T1000 (cell line): ENCODE data around the gene ITPK1.
"Not testable (repeated sequence)": the region's sequence is repeated elsewhere in the genome, so short reads cannot be mapped to it uniquely, and the experiment has no call there.

ENCODE experiments used
- DNase-seq: peaks from one replicate; lab custom pipeline; 2025; ENCODE audit warnings: mixed read lengths; lab: John Stamatoyannopoulos, UW

The ITPK1 gene

GRCh38 chr14:93131257-93131820 is 15.6 kb upstream of the ITPK1 start:
- not testable (repeated sequence) for DNase-seq

GRCh38 chr14:93128725-93129459 is 13.2 kb upstream of the ITPK1 start:
- DNase-seq, result no peak

DNA sequence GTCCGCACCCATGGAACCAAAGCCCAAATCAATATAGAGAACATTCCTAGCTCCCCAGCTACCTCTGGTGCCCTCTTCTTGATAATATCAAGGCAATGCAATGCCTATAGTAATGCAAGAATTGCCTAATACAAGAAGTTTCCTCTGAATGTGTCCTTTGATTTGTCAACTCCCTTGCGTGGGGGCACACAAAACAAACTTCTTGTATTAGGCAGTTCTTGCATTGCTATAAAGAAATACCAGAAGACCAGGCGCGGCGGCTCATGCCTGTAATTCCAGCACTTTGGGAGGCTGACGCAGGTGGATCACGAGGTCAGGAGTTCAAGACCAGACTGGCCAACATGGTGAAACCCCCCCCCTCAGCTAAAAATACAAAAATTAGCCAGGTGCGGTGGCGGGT is 10.4 kb upstream of the ITPK1 start:
- DNase-seq, result no peak

DNA sequence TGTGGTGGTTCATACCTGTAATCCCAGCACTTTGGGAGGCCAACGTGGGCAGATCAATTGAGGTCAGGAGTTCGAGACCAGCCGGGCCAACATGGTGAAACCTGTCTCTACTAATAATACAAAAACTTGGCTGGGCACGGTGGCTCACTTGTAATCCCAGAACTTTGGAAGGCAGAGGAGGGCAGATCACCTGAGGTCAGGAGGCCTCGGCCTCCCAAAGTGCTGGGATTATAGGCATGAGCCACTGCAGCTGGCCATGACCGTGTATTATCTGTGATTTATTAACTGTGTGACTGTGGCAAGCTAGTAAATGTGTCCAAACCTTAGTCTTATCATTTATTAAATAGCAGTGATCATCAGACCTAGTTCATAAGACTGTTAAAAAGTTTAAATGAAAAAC is 7.1 kb upstream of the ITPK1 start:
- DNase-seq, result no peak

DNA sequence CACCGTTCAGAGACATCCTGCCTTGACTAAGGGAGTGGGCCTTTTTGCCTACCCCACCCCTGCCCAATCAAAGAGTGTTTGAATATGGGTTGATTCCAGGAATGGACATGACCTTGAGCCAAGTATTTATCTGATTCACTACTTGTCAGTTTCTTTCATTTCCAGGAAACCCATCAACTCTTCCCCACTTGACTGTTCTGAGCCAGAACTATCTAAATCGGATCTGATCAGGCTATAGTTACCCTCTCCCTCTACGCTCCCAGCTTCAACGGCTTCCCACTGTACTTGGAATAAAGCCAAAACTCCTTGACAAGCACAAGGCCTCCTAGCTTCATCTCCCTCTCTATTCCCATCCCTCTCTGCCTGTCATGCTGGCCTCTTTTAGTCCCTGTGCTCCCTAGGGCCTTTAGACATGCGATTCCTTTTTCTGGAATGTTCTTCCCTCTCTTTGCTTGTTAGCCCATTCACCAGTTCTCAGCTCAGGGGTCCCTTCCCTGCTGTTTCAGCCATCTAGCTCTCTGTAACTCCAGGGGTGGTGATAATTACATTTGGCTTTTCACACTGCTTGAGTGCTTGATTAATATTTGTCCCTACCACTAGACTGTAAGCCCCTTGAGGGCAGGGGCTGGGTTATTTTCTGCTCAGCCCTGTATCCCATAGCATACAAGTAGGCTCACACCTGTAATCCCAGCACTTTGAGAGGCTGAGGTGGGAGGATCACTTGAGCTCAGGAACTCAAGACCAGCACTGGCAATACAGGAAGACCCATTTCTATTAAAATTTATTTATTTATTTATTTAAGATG is 5.5 kb upstream of the ITPK1 start:
- DNase-seq, result no peak

- no peak for DNase-seq
Observed at GRCh38 chr14:93120517-93120916, 4.8 kb upstream of the ITPK1 start.

DNA sequence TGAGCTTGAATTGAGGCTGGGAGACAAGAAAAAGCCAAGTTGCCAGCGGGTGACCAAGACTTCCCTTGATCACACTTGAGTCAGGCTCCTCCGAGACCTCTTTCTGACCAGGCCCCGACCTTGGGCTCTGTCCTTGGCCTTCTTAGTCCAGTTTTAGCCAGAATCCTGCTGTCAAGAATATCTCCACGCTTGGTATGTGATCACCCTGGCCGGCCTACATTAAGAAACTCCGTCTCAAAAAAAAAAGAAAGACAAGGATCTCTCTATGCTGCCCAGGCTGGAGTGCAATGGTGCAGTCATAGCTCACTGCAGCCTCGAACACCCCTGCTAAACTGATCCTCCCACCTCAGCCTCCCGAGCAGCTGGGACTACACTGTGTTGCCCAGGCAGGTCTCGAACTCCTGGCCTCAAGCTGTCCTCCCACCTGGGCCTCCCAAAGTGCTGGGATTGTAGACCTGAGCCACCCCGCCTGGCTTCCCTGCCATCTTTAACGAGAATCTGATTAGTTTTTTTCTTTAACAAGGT is 1.0 kb upstream of the ITPK1 start:
- no peak for DNase-seq

GRCh38 chr14:93115069-93115820 is 480 bp downstream of the ITPK1 start:
- peak; percentile 68 for DNase-seq

- no peak for DNase-seq
Observed at GRCh38 chr14:93114713-93115068, 1.0 kb downstream of the ITPK1 start.

- DNase-seq, result no peak
Observed at GRCh38 chr14:93114068-93114710, 1.5 kb downstream of the ITPK1 start.

DNA sequence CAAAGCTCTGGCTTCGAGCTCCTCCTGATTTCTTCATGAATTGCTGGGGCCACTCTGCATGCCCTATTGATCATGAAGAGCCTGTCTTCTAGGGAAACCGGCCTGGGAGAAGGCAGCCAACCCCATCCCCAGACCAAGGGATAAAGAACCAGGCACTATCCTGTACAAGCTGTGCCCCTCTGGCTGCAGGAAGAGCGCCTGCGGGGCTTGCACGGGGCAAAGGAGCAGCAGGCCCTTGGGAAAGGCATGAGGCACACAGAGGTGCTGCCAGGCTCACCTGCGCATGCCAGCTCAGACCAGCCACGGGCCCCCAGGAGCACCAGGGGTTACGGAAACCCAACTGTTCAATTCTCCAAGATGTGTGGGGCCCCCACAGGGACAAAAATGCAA is 2.1 kb downstream of the ITPK1 start:
- no peak for DNase-seq

- DNase-seq, result no peak
Observed at GRCh38 chr14:93112891-93113677, 2.6 kb downstream of the ITPK1 start.

DNA sequence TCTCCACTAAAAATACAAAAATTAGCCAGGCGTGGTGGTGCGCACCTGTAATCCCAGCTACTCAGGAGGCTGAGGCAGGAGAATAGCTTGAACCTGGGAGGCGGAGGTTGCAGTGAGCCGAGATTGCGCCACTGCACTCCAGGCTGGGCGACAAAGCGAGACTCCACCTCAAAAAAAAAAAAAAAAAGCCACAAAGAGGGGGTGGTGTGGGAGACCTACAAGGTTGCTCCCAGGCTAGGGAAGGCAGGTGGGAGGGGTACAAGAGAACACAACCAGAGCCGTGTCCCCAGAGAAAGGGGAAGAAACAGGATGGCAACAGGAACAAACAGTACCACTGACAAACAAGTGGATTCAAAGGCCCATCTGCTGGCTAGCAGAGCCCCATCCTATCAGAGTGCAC is 4.2 kb downstream of the ITPK1 start:
- not testable (repeated sequence) for DNase-seq

- no peak for DNase-seq
Observed at GRCh38 chr14:93110856-93111419, 4.8 kb downstream of the ITPK1 start.

GRCh38 chr14:93109572-93110481 is 5.9 kb downstream of the ITPK1 start:
- no peak for DNase-seq

DNA sequence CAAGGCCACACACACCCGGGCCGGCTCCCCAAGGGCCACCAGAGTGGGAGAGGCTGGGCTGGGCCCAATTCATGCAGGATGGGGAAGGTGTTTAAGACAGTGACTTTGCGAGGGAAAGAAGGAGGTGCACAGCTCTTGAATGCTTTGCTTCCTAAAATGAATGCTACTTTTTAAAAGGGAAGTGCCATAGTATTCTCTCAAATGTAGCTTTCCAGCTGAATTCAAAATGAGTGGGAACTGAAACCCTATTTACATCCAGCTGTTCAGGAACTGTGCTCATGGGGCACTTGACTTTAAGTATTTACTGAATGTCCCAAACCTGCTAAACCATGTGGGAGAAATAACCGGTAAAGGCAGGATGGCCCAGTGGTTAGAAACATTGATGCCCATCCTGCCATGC is 7.6 kb downstream of the ITPK1 start:
- DNase-seq, result no peak

GRCh38 chr14:93107453-93107852 is 8.3 kb downstream of the ITPK1 start:
- no peak for DNase-seq

GRCh38 chr14:93106541-93107156 is 9.1 kb downstream of the ITPK1 start:
- no peak for DNase-seq

- DNase-seq, result not testable (repeated sequence)
Observed at GRCh38 chr14:93105856-93106255, 9.9 kb downstream of the ITPK1 start.
